HG03460 (cell line): ENCODE data around the gene DNAJC11.
A peak's percentile ranks its signal among the peaks of the same experiment; 100 is the strongest.
"Not testable (repeated sequence)": the region's sequence is repeated elsewhere in the genome, so short reads cannot be mapped to it uniquely, and the experiment has no call there.

Experiments used
- ATAC-seq: cut with Tn5 transposase; IDR thresholded peaks from one replicate; pipeline ENCODE4 v1.9.1; 2021; ENCODE audit not compliant: unreplicated experiment

DNAJC11 gene

DNA sequence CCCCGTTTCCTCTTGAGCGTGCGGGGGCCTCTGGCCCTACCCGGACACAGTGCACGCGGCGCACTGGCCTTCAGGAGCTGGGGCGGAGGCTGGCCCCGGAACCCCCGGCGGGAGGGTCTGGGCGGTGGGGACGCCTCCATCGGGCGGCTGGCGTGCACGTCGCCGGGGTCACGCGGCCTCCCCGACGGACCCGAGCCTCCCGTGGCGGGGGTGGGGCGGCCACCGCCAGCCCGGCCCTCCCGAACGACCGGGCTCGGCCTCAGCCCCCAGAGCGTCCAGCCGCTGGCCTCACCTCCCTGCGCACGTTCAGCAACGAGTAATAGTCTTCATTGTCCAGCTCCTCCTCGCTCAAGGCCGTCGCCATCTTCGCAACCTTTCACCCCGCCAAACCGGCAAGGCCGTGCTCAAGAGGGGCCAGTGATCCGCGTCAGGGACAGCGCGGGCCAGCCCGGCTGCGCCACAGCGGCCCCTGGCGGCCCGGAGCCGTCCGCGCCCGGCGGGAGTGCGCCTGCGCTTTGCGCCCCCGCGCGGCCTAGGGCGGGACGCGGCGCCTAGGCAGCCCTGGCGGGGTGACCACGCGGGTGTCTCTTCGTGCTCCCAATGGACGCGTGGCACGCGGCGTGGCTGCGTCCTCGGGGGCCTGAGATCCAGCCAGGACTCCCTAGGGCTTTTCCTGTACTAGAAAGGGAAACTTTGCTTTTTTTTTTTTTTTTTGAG is at the start of gene DNAJC11:
TSS of gene DNAJC11 (minus strand) at position 380 of the 717 bp plus-strand sequence. CDS start at position 364, 16 bp downstream.
- ATAC-seq, result peak; percentile 92

- no peak for ATAC-seq
Observed at GRCh38 chr1:6750490-6750889, 48.9 kb upstream of the DNAJC11 start.

- no peak for ATAC-seq
Observed at GRCh38 chr1:6747674-6748073, 46.1 kb upstream of the DNAJC11 start.

- ATAC-seq, result no peak
Observed at GRCh38 chr1:6745073-6745472, 43.5 kb upstream of the DNAJC11 start.

DNA sequence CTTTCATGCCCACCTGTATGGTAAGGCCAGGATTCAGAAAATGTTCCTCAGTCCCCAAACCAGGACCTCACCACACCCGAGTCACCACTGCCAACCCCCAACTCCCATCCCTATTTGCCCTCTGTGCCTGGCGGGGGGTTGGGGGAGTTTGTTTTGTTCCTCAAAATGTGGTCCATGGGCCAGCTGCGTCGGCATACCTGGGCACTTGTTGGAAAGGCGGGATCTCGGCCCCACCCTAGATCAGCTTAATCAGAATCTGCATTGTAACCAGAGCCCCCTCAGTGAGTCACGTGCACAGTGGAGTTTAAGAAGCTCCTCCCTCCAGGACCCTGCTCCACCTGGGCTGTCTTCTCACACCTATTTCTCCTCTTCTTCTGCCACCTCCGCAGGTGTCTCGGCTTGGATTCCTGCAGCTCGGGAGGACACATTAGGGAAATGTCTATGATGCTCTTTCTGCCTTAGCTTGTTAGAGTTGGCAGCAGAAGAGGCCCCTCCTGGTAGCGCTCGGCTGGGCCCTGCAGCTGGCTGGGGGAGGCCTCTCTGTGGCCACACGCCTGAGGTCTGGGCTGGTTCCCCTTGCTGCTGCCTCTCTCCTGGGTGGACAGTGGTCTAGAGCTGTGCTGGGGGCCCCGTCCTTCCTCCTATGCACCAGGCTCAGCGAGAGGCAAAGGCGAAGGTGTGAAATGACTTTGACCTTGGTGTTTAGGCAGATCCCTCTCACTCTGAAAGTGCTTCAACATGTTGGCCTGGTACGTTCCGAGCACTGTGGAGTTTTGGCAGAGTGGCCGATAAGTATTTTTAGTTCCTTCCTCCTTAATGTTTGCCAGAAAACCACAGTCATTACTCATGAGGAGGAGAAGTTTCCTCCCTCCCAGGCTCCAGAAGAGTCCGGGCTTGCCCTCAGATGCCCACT is 41.8 kb upstream of the DNAJC11 start:
- ATAC-seq, result no peak

DNA sequence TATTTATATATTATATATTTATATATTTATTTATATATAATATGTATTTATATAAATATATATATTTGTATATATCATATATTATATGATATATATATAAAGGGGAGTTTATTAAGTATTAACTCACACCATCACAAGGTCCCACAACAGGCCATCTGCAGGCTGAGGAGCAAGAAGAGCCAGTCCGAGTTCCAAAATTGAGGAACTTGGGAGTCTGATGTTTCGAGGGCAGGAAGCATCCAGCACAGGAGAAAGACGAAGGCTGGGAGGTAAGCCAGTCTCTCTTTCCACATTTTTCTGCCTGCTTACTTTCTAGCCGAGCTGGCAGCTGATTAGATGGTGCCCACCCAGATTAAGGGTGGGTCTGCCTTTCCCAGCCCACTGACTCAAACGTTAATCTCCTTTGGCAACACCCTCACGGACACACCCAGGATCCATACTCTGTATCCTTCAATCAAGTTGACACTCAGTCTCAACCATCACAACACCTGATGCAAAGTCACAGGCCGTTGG is 41.1 kb upstream of the DNAJC11 start:
- not testable (repeated sequence) for ATAC-seq

GRCh38 chr1:6738987-6739676 is 37.5 kb upstream of the DNAJC11 start:
- ATAC-seq, result no peak

DNA sequence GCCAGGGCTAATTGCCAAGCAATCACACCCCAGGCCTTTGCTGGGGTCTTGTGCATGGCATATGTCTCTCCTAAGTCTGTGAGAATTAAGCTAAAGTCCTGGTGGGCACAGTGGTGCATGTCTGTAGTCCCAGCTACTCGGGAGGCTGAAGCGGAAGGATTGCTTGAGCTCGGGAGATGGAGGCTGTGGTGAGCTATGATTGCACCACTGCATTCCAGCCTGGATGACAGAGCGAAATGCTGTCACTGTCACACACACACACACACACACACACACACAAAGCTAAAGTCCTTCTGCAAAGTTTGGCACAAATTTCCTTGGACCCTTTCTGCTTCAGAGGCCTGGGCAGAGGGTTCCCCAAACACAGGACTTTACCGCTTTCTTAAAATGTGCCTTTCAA is 31.3 kb upstream of the DNAJC11 start:
- ATAC-seq, result no peak

DNA sequence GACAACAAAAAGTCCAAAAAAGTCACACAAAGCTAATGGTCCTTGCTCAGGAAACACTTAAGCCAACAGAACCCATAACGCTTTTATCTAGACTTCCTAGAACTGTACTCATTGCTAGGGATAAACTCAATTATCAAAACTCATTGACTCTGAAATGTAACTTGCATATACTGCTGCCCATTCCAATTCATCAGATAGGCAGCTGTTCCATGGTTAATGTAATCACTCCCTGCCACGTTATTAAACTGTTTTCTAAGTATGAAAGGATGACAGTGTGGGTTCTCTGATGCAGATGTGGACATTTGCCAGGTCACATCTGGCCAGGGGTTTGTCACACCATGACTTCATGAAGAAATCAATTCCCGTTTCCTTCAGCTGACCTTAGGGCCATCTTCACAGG is 30.3 kb upstream of the DNAJC11 start:
- no peak for ATAC-seq

DNA sequence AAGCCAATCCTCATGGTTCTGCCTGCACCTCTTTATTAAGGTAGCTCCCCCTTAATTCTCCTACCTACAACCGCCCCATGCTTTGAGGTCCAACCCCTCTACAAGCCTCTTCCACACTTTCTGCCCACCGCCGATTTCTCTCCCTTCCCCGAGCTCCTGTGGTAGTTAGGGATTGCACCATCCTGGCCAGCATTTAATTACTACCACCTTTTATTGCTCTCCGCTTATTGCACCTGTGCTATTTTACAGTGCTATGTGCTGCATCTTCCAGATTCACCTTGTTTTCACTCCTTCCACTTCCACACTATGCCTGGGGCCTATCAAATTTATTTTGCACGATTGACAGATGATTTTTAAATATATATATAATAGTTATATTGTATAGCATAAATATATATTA is 29.3 kb upstream of the DNAJC11 start:
- ATAC-seq, result no peak

- ATAC-seq, result no peak
Observed at GRCh38 chr1:6730473-6730872, 28.9 kb upstream of the DNAJC11 start.

- no peak for ATAC-seq
Observed at GRCh38 chr1:6727535-6727934, 25.9 kb upstream of the DNAJC11 start.

GRCh38 chr1:6726253-6726652 is 24.6 kb upstream of the DNAJC11 start:
- no peak for ATAC-seq

GRCh38 chr1:6724517-6725141 is 23.0 kb upstream of the DNAJC11 start:
- ATAC-seq, result no peak

- no peak for ATAC-seq
Observed at GRCh38 chr1:6723621-6724428, 22.2 kb upstream of the DNAJC11 start.

DNA sequence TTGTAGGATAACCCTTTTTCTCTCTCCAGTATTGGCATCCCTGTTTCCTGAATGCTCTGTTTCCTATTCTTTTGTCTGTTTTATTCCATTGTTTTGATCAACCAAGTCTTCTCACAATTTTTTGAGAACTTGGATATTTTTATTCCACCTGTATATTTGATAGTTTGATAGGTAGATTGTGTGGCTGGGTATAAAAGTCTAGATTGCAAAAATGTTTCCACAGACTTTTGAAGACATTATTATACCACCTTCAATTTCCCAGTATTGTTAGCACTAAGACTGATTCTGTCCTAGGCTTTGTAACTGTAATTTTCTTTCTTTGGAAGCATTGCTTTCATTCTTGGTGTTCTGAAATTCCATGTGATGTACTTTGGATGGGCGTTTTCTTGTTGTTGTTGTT is 9.6 kb upstream of the DNAJC11 start:
- no peak for ATAC-seq

DNA sequence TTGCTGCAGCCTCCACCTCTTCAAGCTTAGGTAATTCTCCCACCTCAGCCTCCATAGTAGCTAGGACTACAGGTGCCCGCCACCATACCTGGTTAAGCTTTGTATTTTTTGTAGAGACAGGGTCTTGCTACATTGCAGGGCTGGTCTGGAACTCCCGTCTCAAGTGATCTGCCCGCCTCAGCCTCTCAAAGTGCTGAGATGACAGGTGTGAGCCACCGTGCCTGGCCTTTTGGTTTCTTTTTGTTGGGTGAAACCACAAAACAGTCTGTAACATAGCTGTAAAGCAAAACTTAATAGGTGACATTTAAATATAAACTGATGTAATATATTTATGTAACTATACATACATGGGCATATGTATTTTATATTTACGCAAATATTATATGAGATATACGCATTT is 3.1 kb upstream of the DNAJC11 start:
- no peak for ATAC-seq

GRCh38 chr1:6703016-6703415 is 1.4 kb upstream of the DNAJC11 start:
- ATAC-seq, result no peak

DNA sequence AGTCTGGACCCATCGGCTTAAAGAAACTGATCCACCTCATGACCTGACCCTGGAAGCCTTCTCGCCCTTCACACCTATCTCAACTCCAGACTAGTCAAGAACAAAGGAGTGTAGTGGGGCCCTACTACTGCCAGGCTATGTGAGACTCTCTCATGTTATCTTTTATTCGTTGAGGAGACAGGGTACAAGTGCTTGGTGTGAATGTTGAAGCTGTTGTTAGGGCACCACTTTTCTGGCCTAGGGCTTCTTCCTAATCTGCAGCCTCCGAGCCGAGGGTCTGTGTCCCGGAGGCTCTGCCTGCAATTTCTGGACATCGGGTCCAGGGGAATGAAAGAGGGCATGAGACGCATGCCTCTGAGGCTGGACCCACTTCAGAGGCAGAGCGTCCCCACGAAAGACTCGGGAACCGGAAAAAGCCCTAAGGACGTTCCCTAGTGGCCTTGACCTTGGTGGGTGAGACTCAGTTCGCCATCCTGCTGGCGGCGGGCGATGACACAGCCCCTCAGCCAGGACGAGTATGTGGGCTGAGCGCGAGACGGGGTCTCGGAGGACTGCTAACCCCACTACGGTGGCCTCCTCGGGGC is 671 bp downstream of the DNAJC11 start:
- no peak for ATAC-seq

DNA sequence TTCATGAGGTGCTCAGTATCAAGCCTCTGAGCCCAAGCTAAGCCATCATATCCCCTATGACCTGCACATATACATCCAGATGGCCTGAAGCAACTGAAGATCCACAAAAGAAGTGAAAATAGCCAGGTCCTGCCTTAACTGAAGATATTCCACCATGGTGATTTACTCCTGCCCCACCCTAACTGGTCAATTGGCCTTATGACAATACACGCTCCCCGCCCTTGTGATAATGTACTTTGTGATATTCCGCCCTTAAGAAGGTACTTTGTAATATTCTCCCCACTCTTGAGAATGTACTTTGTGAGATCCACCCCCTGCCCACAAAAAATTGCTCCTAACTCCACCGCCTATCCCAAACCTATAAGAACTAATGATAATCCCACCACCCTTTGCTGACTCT is 1.7 kb downstream of the DNAJC11 start:
- not testable (repeated sequence) for ATAC-seq
